Natural killer cell (primary cell): Measurements from ENCODE around the gene ANGPTL2. TPM values are rescaled to one million over a fixed set of nuclear protein-coding genes. Genes with fewer than 3 reads are reported as not detected.

Experiments used
- ATAC-seq, 3 donors: fragments of 150-1000 bp in 2 of 3; fragments of 200-7000 bp in 1 of 3; cut with Tn5 transposase; 1 replicate in 1 of 3; 2 replicates in 2 of 3; pipeline ENCODE4 v1.10.0; 2021; ENCODE audit warnings: mild to moderate bottlenecking in 2 of 3, moderate library complexity in 2 of 3
- DNase-seq, 2 donors: peaks; one replicate each; pipeline versions ENCODE4 v3.0.0 to v3.0.0-alpha.2; 2013 to 2021; ENCODE audit warnings: mixed read lengths in 1 of 2
- H3K27ac ChIP-seq: one replicate; pipeline ENCODE4 v1.5.1; 2013; ENCODE audit warnings: mild to moderate bottlenecking, low read length
- H3K27me3 ChIP-seq: one replicate; pipeline ENCODE4 v1.6.1; 2013; ENCODE audit warnings: low read length; ENCODE audit not compliant: control insufficient read depth, insufficient read depth
- H3K36me3 ChIP-seq: one replicate; pipeline ENCODE4 v1.6.1; 2013; ENCODE audit warnings: low read length; ENCODE audit not compliant: control insufficient read depth, insufficient read depth
- H3K4me1 ChIP-seq: one replicate; pipeline ENCODE4 v1.6.1; 2013; ENCODE audit warnings: low read length; ENCODE audit not compliant: control insufficient read depth, insufficient read depth
- H3K4me3 ChIP-seq: one replicate; pipeline ENCODE4 v1.5.1; 2013; ENCODE audit warnings: low read length
- H3K9me3 ChIP-seq: one replicate; pipeline ENCODE4 v1.6.1; 2013; ENCODE audit warnings: low read length; ENCODE audit not compliant: control insufficient read depth, insufficient read depth
- H3K27ac Mint-ChIP-seq, 2 donors: one replicate each; pipeline ENCODE4 v1.8.0; 2022; ENCODE audit warnings: mild to moderate bottlenecking in 2 of 2, mixed read lengths in 2 of 2, moderate library complexity in 1 of 2
- H3K27me3 Mint-ChIP-seq, 2 donors: one replicate each; pipeline ENCODE4 v1.8.0; 2022; ENCODE audit warnings: low read depth in 2 of 2, mixed read lengths in 2 of 2
- H3K36me3 Mint-ChIP-seq: one replicate; pipeline ENCODE4 v1.8.0; 2022; ENCODE audit warnings: mixed read lengths
- H3K4me1 Mint-ChIP-seq, 2 donors: one replicate each; pipeline ENCODE4 v1.8.0; 2022; ENCODE audit warnings: mixed read lengths in 2 of 2
- H3K4me3 Mint-ChIP-seq: one replicate; pipeline ENCODE4 v1.8.0; 2022; ENCODE audit warnings: mild to moderate bottlenecking, moderate library complexity, mixed read lengths
- H3K9me3 Mint-ChIP-seq, 2 donors: one replicate each; pipeline ENCODE4 v1.8.0; 2022; ENCODE audit warnings: mixed read lengths in 2 of 2
- WGBS: methylation state at CpG from one replicate; pipeline ENCODE4 v1.1.7; 2013; ENCODE audit warnings: missing lambda C conversion rate; ENCODE audit not compliant: insufficient coverage; 5-methylcytosine and 5-hydroxymethylcytosine counted together
- intact Hi-C: fragments of 100-400 bp; cut with micrococcal nuclease; formaldehyde crosslinking; loops from one replicate; pipeline ENCODE4 v1.14.2; 2022
- total RNA-seq, 4 donors: library from RNA; stranded (reverse); fragments of 120-200 nt in 1 of 4; gene quantifications; one replicate each; pipeline versions ENCODE4 v1.2.3 to v1.2.4, GENCODE V29; 2013 to 2022
- TF ChIP-seq, protein P1 (sequence below): fragments of 200-600 bp; IDR thresholded peaks from one replicate; pipeline ENCODE4 v1.8.0; 2022; ENCODE audit warnings: antibody characterized with exemption

ANGPTL2 gene
- total RNA-seq, 3 donors from 2014 or later (not counting 1 experiment from before 2014, with no cell fraction given) = not detected

DNA sequence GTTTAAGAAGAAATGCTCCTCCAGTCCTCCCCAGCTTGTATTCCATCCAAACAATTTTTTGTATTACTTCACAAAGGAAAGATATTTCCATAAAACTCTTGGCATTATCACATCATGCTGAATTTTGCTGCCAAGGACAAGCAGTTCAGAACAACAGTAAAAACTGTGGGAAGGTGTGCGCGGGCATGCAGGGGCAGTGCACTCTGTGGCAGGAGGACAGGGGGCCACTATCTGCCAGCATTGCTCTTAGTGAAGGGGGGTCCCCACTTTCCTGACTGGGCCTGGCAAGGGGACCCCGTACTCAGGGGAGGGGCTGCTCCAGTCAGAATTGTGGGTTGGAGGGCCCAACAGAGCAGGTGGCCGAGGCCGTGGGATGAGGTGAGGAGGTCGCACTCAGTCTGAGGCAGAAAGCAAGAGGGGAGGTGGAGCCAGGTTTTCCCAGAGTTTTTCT lies 32.8 kb downstream of the ANGPTL2 start:
- Histone ChIP-seq H3K27me3 (no peaks in the 10 kb centered on the region), H3K27ac (no peak overlapping the region), H3K9me3 (no peaks in the 10 kb centered on the region), H3K36me3 (no peaks in the 10 kb centered on the region), H3K4me3 (no peak overlapping the region), H3K4me1 (peaks cover 5% of the 10 kb centered on the region)
- WGBS = 96% methylated on average over 6 of the region's 6 CpGs
- no peak for ATAC-seq
- TF ChIP-seq, protein P1, sequence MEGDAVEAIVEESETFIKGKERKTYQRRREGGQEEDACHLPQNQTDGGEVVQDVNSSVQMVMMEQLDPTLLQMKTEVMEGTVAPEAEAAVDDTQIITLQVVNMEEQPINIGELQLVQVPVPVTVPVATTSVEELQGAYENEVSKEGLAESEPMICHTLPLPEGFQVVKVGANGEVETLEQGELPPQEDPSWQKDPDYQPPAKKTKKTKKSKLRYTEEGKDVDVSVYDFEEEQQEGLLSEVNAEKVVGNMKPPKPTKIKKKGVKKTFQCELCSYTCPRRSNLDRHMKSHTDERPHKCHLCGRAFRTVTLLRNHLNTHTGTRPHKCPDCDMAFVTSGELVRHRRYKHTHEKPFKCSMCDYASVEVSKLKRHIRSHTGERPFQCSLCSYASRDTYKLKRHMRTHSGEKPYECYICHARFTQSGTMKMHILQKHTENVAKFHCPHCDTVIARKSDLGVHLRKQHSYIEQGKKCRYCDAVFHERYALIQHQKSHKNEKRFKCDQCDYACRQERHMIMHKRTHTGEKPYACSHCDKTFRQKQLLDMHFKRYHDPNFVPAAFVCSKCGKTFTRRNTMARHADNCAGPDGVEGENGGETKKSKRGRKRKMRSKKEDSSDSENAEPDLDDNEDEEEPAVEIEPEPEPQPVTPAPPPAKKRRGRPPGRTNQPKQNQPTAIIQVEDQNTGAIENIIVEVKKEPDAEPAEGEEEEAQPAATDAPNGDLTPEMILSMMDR = no peak
- Mint-ChIP-seq H3K9me3 (no peaks in the 10 kb centered on the region), H3K4me1 (peaks cover 4 to 7% of the 10 kb centered on the region in 2 donors), H3K36me3 (no peaks in the 10 kb centered on the region), H3K27me3 (no peaks in the 10 kb centered on the region), H3K4me3 (no peak overlapping the region), H3K27ac (no peak overlapping the region)
- intact Hi-C loops = no loop called here
- DNase-seq = no peak

DNA sequence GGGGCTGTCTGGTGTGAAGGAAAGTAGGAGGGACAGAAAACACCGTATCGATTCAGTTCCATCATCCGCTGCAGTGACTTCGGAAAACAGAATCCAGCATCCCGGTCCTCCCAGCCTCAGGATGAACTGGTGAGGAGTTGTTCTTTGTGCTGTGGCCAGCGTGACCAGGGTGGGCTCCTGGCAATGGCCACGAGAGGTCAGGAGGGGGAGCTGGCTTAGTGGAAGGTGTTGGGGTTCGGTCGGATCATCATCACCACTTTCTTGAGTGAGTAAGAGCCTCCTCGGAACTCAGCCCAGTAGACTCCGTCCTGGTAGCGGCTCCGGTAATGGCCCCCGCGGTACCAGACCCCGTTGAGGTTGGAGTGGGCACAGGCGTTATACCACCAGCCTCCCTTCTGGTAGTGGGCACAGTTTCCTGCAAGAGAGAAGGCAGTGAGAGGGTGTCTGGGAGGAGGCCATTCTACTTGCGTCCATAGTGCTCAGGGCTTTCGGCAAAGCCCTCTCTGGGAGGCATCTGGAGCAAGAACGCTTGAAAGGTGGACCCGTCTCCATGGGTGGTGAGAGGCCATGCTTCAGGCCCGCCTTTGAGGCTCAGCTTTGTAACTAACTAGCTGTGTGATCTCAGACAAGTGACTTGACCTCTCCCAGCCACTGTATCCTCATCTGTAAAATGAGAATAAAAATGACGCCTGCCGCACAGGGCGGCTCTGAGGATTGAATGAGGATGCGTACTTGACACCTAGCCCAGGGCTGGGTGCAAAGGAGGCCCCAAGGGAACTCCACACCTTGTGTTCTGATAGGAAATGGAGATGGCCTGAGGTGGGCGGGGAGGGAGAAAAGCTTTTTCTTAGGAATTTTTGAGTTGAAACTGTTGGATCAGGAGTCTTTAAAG lies 33.5 kb downstream of the ANGPTL2 start:
- Mint-ChIP-seq H3K9me3 (no peaks in the 10 kb centered on the region), H3K27me3 (no peaks in the 10 kb centered on the region), H3K27ac (no peak overlapping the region), H3K4me1 (peaks cover 4 to 7% of the 10 kb centered on the region in 2 donors), H3K4me3 (no peak overlapping the region), H3K36me3 (no peaks in the 10 kb centered on the region)
- DNase-seq = no peak
- Histone ChIP-seq H3K36me3 (no peaks in the 10 kb centered on the region), H3K27me3 (no peaks in the 10 kb centered on the region), H3K9me3 (no peaks in the 10 kb centered on the region), H3K4me1 (peaks cover 5% of the 10 kb centered on the region), H3K4me3 (no peak overlapping the region), H3K27ac (no peak overlapping the region)
- TF ChIP-seq, protein P1 = no peak
- WGBS = 92% methylated on average over 27 of the region's 27 CpGs
- no peak for ATAC-seq
- intact Hi-C loops = no loop called here

DNA sequence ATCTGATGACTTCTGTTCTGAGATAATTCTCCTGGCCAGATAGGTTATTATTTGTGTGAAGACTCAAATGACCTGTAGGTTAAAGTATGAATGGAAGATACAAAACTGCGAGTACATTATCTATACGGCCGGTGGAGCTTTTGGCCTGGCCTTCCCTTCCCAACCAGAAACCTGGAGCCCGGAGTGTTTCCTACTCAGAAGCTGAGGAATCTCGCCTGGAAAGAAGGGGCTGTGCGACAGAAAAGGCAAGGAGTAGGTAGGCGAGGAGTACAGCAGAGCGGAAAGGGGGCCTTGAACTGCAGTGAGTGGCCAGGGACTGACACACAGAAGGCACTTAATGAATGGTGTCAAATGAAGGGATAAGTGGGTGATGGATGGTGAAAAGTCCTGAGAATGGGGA lies 34.6 kb downstream of the ANGPTL2 start:
- Histone ChIP-seq H3K27ac (no peak overlapping the region), H3K9me3 (no peaks in the 10 kb centered on the region), H3K4me3 (no peak overlapping the region), H3K36me3 (no peaks in the 10 kb centered on the region), H3K4me1 (peaks cover 5% of the 10 kb centered on the region), H3K27me3 (no peaks in the 10 kb centered on the region)
- DNase-seq = no peak
- H3K36me3 Mint-ChIP-seq = no peaks in the 10 kb centered on the region
- H3K9me3 Mint-ChIP-seq = no peaks in the 10 kb centered on the region
- TF ChIP-seq, protein P1 = no peak
- peaks cover 4 to 7% of the 10 kb centered on the region in 2 donors for H3K4me1 Mint-ChIP-seq
- ATAC-seq = no peak
- no peak overlapping the region for H3K27ac Mint-ChIP-seq
- H3K27me3 Mint-ChIP-seq = no peaks in the 10 kb centered on the region
- no peak overlapping the region for H3K4me3 Mint-ChIP-seq
- 94% methylated on average over 8 of the region's 8 CpGs for WGBS
- intact Hi-C loops = no loop called here
